T follicular helper cell (primary cell): ENCODE measurements around the gene TYW1.
"Not testable (repeated sequence)": the region's sequence is repeated elsewhere in the genome, so short reads cannot be mapped to it uniquely, and the experiment has no call there.

Experiments used
- DNase-seq: peaks from one replicate; pipeline ENCODE4 v3.0.0-alpha.2; 2020; ENCODE audit warnings: low read depth

TYW1 gene

GRCh38 chr7:67251986-67252558, 255.4 kb downstream of the TYW1 start:
- no peak for DNase-seq

GRCh38 chr7:67255076-67255475, 258.4 kb downstream of the TYW1 start:
- DNase-seq: not testable (repeated sequence)

- not testable (repeated sequence) for DNase-seq
Observed at GRCh38 chr7:67257779-67258178, 261.1 kb downstream of the TYW1 start.

GRCh38 chr7:67259363-67259762, 262.7 kb downstream of the TYW1 start:
- DNase-seq: not testable (repeated sequence)

GRCh38 chr7:67260166-67260586, 263.5 kb downstream of the TYW1 start:
- DNase-seq: peak; percentile 14

GRCh38 chr7:67264000-67264399, 267.4 kb downstream of the TYW1 start:
- DNase-seq: not testable (repeated sequence)

GRCh38 chr7:67266070-67266469, 269.4 kb downstream of the TYW1 start:
- DNase-seq: not testable (repeated sequence)

- no peak for DNase-seq
Observed at GRCh38 chr7:67267914-67268313, 271.3 kb downstream of the TYW1 start.

GRCh38 chr7:67269916-67270315, 273.3 kb downstream of the TYW1 start:
- not testable (repeated sequence) for DNase-seq
